SK-N-SH treated with all-trans-retinoic acid at 6 μM for 48 hours (cell line): ENCODE data around the gene RMDN2.
A peak's percentile ranks its signal among the peaks of the same experiment; 100 is the strongest.

ENCODE experiments used
- ATAC-seq: fragments of 200-7000 bp; cut with Tn5 transposase; 3 replicates; pipeline ENCODE4 v1.9.1; 2020; ENCODE audit warnings: mild to moderate bottlenecking, moderate library complexity
- ARNTL ChIP-seq: fragments of 450-650 bp; formaldehyde crosslinking; IDR thresholded peaks from 2 replicates; pipeline ENCODE4 v1.5.0; 2020; ENCODE audit warnings: low read depth, mild to moderate bottlenecking, moderate library complexity, borderline replicate concordance
- BACH2 ChIP-seq: fragments of 250-450 bp; sonication (Bioruptor Pico); IDR thresholded peaks from 2 replicates; pipeline ENCODE4 v1.9.0; 2021; ENCODE audit warnings: mild to moderate bottlenecking, borderline replicate concordance
- CSDC2 ChIP-seq: fragments of 250-450 bp; sonication (Bioruptor Pico); IDR thresholded peaks from 2 replicates; pipeline ENCODE4 v1.5.0; 2020; ENCODE audit warnings: mild to moderate bottlenecking, moderate library complexity
- GLIS3 ChIP-seq: fragments of 250-450 bp; sonication (Bioruptor Pico); IDR thresholded peaks from 2 replicates; pipeline ENCODE4 v1.5.0; 2020; ENCODE audit warnings: mild to moderate bottlenecking, moderate library complexity
- ISL1 ChIP-seq: fragments of 250-450 bp; sonication (Bioruptor Pico); IDR thresholded peaks from 2 replicates; pipeline ENCODE4 v2.1.2; 2022; ENCODE audit warnings: mild to moderate bottlenecking, moderate library complexity
- OSR1 ChIP-seq: fragments of 250-450 bp; sonication (Bioruptor Pico); IDR thresholded peaks from 2 replicates; pipeline ENCODE4 v1.8.0; 2022; ENCODE audit warnings: moderate library complexity, mild to moderate bottlenecking, inconsistent platforms
- TCF4 ChIP-seq: fragments of 250-450 bp; sonication (Bioruptor Pico); IDR thresholded peaks from 2 replicates; pipeline ENCODE4 v1.8.0; 2021; ENCODE audit warnings: mild to moderate bottlenecking, moderate library complexity, borderline replicate concordance
- TSHZ2 ChIP-seq: fragments of 250-450 bp; sonication (Bioruptor Pico); IDR thresholded peaks from 2 replicates; pipeline ENCODE4 v1.5.0; 2020; ENCODE audit warnings: mild to moderate bottlenecking, moderate library complexity
- ZC3H10 ChIP-seq: fragments of 250-450 bp; sonication (Bioruptor Pico); IDR thresholded peaks from 2 replicates; pipeline ENCODE4 v1.5.1; 2021; ENCODE audit warnings: mild to moderate bottlenecking, moderate library complexity
- ZFP3 ChIP-seq: fragments of 250-450 bp; sonication (Bioruptor Pico); IDR thresholded peaks from 2 replicates; pipeline ENCODE4 v1.5.0; 2020; ENCODE audit warnings: mild to moderate bottlenecking, moderate library complexity
- ZFP30 ChIP-seq: fragments of 450-650 bp; formaldehyde crosslinking; IDR thresholded peaks from 2 replicates; pipeline ENCODE4 v1.5.0; 2022; ENCODE audit warnings: mild to moderate bottlenecking, moderate library complexity
- ZNF565 ChIP-seq: fragments of 450-650 bp; formaldehyde crosslinking; conservative IDR thresholded peaks from 2 replicates; pipeline ENCODE4 v1.5.0; 2020; ENCODE audit warnings: low read depth, mild to moderate bottlenecking, moderate library complexity
- ZNF70 ChIP-seq: fragments of 450-650 bp; formaldehyde crosslinking; IDR thresholded peaks from 2 replicates; pipeline ENCODE4 v1.5.0; 2020; ENCODE audit warnings: mild to moderate bottlenecking, moderate library complexity
- ZNF8 ChIP-seq: fragments of 450-650 bp; formaldehyde crosslinking; IDR thresholded peaks from 2 replicates; pipeline ENCODE4 v1.5.0; 2020; ENCODE audit warnings: mild to moderate bottlenecking, moderate library complexity
- TF ChIP-seq, protein P1 (sequence below): fragments of 250-450 bp; sonication (Bioruptor Pico); IDR thresholded peaks from 2 replicates; pipeline ENCODE4 v1.8.0; 2021; ENCODE audit warnings: low read depth, mild to moderate bottlenecking, moderate library complexity, borderline replicate concordance

The RMDN2 gene

DNA sequence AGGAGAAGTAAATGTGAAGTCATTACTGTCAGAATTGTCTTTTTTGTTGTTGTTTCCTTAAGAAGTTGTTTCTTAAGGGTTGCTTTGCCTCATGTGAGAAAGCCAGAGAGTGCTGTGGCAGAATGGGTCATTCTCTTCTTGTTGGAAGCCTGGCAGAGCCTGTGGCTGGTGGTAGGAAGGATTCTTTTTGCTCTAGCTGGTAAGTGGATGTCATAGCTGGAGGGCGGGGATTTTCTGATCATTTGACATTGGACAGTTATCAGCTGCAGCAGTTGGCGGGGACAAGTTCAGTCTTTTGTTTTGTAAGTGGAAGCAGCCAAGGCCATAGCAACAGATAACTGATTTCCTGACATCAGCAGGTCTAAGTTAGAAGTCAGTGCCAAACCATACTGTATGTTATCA is 5.5 kb upstream of the RMDN2 start:
- TF ChIP-seq TCF4 (CRISPR knock-in tag) = 0 out of 2 replicates have a peak, but pooled peaks have one; percentile 19
- no peak for TF ChIP-seq ZFP3 (CRISPR knock-in tag)
- TF ChIP-seq GLIS3 = no peak
- TF ChIP-seq TSHZ2 (CRISPR knock-in tag) = 0 out of 2 replicates have a peak, but pooled peaks have one; percentile 22
- TF ChIP-seq, protein P1, sequence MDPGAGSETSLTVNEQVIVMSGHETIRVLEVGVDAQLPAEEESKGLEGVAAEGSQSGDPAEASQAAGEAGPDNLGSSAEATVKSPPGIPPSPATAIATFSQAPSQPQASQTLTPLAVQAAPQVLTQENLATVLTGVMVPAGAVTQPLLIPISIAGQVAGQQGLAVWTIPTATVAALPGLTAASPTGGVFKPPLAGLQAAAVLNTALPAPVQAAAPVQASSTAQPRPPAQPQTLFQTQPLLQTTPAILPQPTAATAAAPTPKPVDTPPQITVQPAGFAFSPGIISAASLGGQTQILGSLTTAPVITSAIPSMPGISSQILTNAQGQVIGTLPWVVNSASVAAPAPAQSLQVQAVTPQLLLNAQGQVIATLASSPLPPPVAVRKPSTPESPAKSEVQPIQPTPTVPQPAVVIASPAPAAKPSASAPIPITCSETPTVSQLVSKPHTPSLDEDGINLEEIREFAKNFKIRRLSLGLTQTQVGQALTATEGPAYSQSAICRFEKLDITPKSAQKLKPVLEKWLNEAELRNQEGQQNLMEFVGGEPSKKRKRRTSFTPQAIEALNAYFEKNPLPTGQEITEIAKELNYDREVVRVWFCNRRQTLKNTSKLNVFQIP (CRISPR knock-in tag) = no peak
- TF ChIP-seq ISL1 (CRISPR knock-in tag) = peak; percentile 49
- ATAC-seq = peak; percentile 17

- peak; percentile 94 for TF ChIP-seq ISL1 (CRISPR knock-in tag)
- TF ChIP-seq TSHZ2 (CRISPR knock-in tag) = no peak
- no peak for TF ChIP-seq ZC3H10 (CRISPR knock-in tag)
- TF ChIP-seq ZNF565 (CRISPR knock-in tag) = no peak
- no peak for ATAC-seq
Observed at GRCh38 chr2:37920570-37920969, 4.5 kb upstream of the RMDN2 start.

DNA sequence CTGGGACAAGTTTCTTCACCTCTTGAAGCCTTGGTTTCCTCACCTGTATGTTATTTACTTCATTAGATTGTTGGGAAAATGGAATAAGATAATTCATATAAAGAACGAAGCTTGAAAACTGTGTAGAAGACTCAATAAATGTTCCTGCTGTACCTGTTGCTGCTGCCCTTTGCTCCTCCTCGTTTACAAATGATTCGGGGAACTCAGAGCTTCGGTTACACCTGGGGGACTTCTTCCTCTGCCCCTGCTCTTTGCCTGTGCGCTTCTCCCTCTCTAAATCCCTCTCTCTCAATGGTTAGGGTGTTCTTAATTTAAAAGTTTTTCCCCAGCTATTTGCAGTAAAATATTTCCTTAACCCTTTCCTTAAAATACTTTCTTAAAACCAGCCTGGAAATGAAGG is 3.3 kb upstream of the RMDN2 start:
- TF ChIP-seq TSHZ2 (CRISPR knock-in tag) (no peak), ZFP3 (CRISPR knock-in tag) (no peak), ZFP30 (no peak), CSDC2 (CRISPR knock-in tag) (no peak), ZNF70 (no peak), ZNF8 (CRISPR knock-in tag) (no peak), BACH2 (CRISPR knock-in tag) (no peak), ZC3H10 (CRISPR knock-in tag) (no peak)
- TF ChIP-seq, protein P1 (CRISPR knock-in tag) = no peak
- ATAC-seq = no peak

DNA sequence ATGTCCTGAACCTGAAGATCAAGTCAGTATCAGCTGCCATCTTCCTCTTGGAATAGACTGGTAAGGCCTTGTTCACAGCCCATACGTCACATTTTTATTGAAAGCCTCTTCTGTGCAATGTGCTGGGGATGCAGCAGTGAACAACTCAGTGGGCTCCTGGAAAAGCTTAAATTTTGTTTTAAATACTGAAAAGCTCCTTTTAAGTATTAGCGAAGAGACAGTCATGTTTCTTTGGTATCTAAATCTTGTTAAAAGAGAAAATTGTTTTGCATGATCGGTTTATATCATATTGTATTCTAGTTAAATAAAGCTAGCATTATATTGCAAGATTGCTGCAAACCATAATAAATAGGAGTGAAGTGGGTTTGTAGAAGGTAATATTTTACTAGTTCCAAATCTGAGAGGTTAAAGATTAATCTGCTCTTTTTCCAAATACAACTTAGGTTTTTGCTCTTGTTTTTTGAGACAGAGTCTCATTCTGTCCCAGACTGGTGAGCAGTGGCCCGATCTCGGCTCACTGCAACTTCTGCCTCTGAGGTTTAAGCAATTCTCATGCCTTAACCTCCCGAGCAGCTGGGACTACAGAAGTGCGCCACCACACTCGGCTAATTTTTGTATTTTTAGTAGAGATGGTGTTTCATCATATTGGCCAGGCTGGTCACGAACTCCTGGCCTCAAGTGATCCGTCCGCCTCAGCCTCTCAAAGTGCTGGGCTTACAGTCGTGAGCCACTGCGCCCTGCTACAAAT is 1.6 kb upstream of the RMDN2 start:
- TF ChIP-seq ARNTL (no peak), OSR1 (CRISPR knock-in tag) (no peak)
- ATAC-seq = no peak
